Measurements from ENCODE around the gene LARP4B. TPM values are rescaled to one million over a fixed set of nuclear protein-coding genes. Genes with fewer than 3 reads are reported as not detected.

The LARP4B gene
- total and polyA plus RNA-seq, 2 donors from 2014 or later: 12.9 to 96.6 TPM

DNA sequence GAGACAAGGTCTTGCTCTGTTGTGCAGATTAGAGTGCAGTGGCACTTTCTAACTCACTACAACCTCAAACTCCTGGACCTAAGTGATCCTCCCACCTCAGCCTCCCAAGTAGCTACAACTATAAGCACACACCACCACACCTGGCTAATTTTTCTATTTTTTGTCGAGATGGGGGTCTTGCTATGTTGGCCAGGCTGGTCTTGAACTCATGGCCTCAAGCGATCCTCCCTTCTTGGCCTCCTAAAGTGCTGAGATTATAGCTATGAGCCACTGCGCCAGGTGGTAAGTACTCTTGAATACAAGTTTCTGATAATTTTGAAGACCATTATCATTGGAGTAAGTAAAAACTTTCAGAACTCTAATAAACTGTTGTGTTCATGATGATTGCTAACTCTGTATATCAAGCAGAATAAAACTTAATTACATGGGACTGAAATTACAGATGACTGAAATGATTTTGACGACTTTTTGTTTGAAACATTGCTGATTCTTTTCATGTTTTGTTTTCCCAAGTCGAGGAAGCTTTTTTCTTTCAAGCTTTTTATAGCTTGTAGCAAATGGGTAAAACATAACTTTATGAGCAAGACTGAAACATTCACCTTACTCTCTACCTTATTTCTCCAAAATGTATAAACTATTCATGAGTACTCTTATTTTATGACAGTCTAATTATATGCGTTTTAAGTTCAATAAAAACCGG is 14.6 kb downstream of the LARP4B start:
- intact Hi-C loops (cut with DNase I): no loop called here

DNA sequence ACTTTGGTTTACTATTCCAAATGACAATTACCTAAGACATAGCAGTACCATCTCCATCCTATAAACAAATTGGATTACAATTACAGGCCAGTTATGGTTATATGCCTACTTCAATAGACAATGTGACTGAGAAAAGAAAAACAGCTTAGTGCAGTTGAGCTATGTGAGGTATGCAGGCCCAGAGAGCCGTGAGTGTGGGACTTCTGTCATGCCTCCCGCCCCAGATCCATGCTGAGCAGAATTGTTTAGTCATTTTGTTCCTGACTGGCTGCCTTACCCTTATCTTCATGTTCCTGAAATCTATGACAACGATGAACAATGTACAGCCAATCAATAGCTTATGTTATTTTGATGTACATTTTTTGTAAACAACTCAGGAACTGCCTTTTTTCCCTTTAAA is 21.7 kb downstream of the LARP4B start:
- no peak overlapping the region for H3K27ac ChIP-seq (ENCODE audit: low read depth in 2 of 2, low read length in 2 of 2)
- no peak for FAIRE-seq
- peaks cover 0 to 9% (median 2%) of the 10 kb centered on the region in 3 donors for H3K4me1 ChIP-seq (ENCODE audit: control insufficient read depth in 2 of 3, insufficient read depth in 2 of 3, low read depth in 1 of 3, low read length in 3 of 3)

More for the DNA sequence above, 14.6 kb downstream of the LARP4B start:
- Histone ChIP-seq H3K4me3 (ENCODE audit: low read length in 3 of 3) (no peak overlapping the region), H3K4me1 (ENCODE audit: control insufficient read depth in 2 of 3, insufficient read depth in 2 of 3, low read depth in 1 of 3, low read length in 3 of 3) (peaks cover 0 to 3% (median 0%) of the 10 kb centered on the region in 3 donors), H3K27ac (ENCODE audit: low read depth in 2 of 2, low read length in 2 of 2) (no peak overlapping the region), H3K9ac (ENCODE audit: low read length in 3 of 3) (no peak overlapping the region), H3K9me3 (ENCODE audit: control insufficient read depth in 2 of 3, insufficient read depth in 1 of 3, low read length in 3 of 3) (no peaks in the 10 kb centered on the region), H3K27me3 (ENCODE audit: control insufficient read depth, insufficient read depth, low read length) (no peaks in the 10 kb centered on the region), H3K36me3 (ENCODE audit: control insufficient read depth in 2 of 3, insufficient read depth in 3 of 3, low read length in 3 of 3) (peaks cover 0 to 1% (median 0%) of the 10 kb centered on the region in 3 donors)
- DNase-seq (no peak), FAIRE-seq (no peak)
- TF ChIP-seq, protein P1, sequence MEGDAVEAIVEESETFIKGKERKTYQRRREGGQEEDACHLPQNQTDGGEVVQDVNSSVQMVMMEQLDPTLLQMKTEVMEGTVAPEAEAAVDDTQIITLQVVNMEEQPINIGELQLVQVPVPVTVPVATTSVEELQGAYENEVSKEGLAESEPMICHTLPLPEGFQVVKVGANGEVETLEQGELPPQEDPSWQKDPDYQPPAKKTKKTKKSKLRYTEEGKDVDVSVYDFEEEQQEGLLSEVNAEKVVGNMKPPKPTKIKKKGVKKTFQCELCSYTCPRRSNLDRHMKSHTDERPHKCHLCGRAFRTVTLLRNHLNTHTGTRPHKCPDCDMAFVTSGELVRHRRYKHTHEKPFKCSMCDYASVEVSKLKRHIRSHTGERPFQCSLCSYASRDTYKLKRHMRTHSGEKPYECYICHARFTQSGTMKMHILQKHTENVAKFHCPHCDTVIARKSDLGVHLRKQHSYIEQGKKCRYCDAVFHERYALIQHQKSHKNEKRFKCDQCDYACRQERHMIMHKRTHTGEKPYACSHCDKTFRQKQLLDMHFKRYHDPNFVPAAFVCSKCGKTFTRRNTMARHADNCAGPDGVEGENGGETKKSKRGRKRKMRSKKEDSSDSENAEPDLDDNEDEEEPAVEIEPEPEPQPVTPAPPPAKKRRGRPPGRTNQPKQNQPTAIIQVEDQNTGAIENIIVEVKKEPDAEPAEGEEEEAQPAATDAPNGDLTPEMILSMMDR (IDR thresholded peaks at IDR 0.05; ENCODE audit: borderline replicate concordance, extremely low read depth, insufficient read depth): no peak

GRCh38 chr10:905972-906371 is 25.5 kb downstream of the LARP4B start:
- FAIRE-seq (no peak), DNase-seq (no peak)
- peaks cover 0 to 1% (median 0%) of the 10 kb centered on the region in 3 donors for H3K9me3 ChIP-seq (ENCODE audit: control insufficient read depth in 2 of 3, insufficient read depth in 1 of 3, low read length in 3 of 3)
- intact Hi-C loops (cut with DNase I): no loop called here
- H3K4me3 ChIP-seq (ENCODE audit: low read length in 3 of 3): no peak overlapping the region
- no peaks in the 10 kb centered on the region for H3K27me3 ChIP-seq (ENCODE audit: control insufficient read depth, insufficient read depth, low read length)
- no peak overlapping the region for H3K9ac ChIP-seq (ENCODE audit: low read length in 3 of 3)
- TF ChIP-seq, protein P1 (IDR thresholded peaks at IDR 0.05; ENCODE audit: borderline replicate concordance, extremely low read depth, insufficient read depth): no peak
- H3K27ac ChIP-seq (ENCODE audit: low read depth in 2 of 2, low read length in 2 of 2): no peak overlapping the region
- H3K4me1 ChIP-seq (ENCODE audit: control insufficient read depth in 2 of 3, insufficient read depth in 2 of 3, low read depth in 1 of 3, low read length in 3 of 3): peaks cover 0 to 9% (median 2%) of the 10 kb centered on the region in 3 donors
- H3K36me3 ChIP-seq (ENCODE audit: control insufficient read depth in 2 of 3, insufficient read depth in 3 of 3, low read length in 3 of 3): no peaks in the 10 kb centered on the region

More for the DNA sequence above, 21.7 kb downstream of the LARP4B start:
- TF ChIP-seq, protein P1 (IDR thresholded peaks at IDR 0.05; ENCODE audit: borderline replicate concordance, extremely low read depth, insufficient read depth): no peak
- DNase-seq: peak in 2 of 5 donors; percentile 12 to 29
- Histone ChIP-seq H3K4me3 (ENCODE audit: low read length in 3 of 3) (no peak overlapping the region), H3K36me3 (ENCODE audit: control insufficient read depth in 2 of 3, insufficient read depth in 3 of 3, low read length in 3 of 3) (peaks cover 0 to 4% (median 0%) of the 10 kb centered on the region in 3 donors), H3K9me3 (ENCODE audit: control insufficient read depth in 2 of 3, insufficient read depth in 1 of 3, low read length in 3 of 3) (no peaks in the 10 kb centered on the region), H3K9ac (ENCODE audit: low read length in 3 of 3) (no peak overlapping the region), H3K27me3 (ENCODE audit: control insufficient read depth, insufficient read depth, low read length) (no peaks in the 10 kb centered on the region)
- intact Hi-C loops (cut with DNase I): no loop called here

All from kidney (tissue), 14 donors.